Stimulated activated CD4-positive, alpha-beta T cell treated with anti-CD3 and anti-CD28 coated beads, Interleukin-1b, Interleukin-23, amount 100 ng/mL, for 4 hours (primary cell): ENCODE data around the gene HSF5.
"Not testable (repeated sequence)": the region's sequence is repeated elsewhere in the genome, so short reads cannot be mapped to it uniquely, and the experiment has no call there.

ENCODE experiments used
- DNase-seq, 2 donors: peaks; one replicate each; pipeline ENCODE4 v3.0.0-alpha.2; 2020; ENCODE audit warnings: low read depth in 2 of 2

The HSF5 gene

GRCh38 chr17:58412961-58413586, 75.1 kb downstream of the HSF5 start:
- no peak for DNase-seq

DNA sequence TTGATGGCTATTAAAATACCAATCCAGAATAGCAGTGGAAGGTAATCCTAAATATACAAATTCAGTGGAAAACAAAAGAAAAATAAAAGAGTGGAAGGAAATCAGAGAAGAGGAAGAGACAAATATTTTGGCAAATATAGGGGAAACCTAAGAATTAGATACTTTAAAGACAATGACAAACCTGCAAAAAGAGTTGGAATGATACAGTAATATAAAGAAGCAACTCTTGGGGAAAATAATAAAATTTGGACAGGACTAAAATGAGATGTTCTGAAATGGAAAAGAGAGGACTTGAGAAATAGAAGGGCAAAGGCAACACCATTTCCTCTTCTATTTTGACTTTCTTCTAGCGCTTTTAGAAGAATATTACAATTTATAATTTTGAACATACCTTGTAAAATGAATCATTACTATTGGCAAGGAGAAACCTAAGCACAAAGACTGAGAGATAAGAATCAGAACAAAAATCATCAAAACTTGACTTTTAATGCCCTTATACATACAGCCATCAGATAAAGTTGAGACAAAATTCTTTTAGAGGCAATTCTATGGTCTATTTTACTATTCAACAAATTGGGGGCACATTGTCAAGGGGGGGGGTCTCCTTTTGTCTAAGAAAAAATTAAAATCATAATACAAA, 76.0 kb downstream of the HSF5 start:
- no peak for DNase-seq

- no peak for DNase-seq
Measured at GRCh38 chr17:58411408-58411894, 76.8 kb downstream of the HSF5 start.

- DNase-seq, result no peak
Measured at GRCh38 chr17:58410714-58411407, 77.3 kb downstream of the HSF5 start.

DNA sequence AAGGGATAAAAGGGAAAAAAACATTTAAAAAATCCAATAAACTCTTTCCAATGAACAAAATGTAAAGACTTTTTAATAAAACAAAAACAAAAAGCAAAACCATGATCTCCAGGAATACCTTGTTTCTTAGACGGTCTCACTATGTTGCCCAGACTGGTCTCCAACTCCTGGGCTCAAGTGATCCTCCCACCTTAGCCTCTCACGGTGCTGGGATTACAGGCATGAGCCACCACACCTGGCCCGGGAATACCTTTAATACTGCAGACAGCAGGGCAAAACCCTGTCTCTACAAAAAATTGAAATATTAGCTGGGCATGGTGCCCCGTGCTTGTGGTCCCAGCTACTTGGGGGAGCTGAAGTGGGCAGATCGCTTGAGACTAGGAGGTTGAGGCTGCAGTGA, 78.8 kb downstream of the HSF5 start:
- DNase-seq, result no peak

DNA sequence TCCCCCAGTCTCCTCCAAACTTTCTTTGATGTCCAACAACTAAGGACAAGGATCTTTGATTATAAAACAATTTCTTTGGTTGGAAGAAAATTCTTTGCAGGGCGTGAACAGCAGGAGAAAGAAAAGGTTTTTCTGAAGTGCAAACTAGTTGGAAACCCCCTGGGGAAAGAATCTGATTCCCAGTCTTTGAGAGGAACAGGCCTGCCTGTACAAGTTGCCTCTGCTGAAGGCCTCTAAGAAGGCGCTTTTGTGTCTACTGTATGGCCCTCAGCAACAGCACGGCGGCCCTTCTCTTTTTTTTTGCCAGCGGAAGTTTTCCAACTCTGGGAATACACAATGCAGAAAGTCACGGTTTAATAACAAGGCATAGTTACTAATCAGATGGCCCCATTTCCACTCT, 84.9 kb downstream of the HSF5 start:
- DNase-seq, result no peak

DNA sequence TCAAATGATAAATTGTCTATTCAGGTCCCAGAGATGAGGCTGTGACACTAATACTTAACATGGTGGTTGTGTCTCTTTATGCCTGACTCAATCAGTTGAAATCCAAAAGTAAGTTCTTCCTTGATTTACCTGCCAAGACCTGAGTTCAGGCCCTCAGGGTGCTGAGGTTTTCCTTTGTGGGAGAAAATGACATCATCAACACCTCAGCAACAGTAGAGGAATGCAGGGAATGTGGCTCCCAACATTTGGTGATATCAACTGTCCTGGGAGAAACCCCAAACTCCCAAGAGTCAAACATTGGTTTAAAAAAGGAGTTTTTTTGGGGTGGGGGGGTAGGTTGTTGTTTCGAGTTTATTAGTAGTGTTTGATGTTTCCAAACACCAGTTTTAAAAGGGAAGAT, 85.5 kb downstream of the HSF5 start:
- no peak for DNase-seq

- no peak for DNase-seq
Measured at GRCh38 chr17:58402047-58402446, 86.2 kb downstream of the HSF5 start.

- DNase-seq, result no peak
Measured at GRCh38 chr17:58401287-58401686, 86.9 kb downstream of the HSF5 start.

- DNase-seq, result no peak
Measured at GRCh38 chr17:58400826-58401225, 87.4 kb downstream of the HSF5 start.

DNA sequence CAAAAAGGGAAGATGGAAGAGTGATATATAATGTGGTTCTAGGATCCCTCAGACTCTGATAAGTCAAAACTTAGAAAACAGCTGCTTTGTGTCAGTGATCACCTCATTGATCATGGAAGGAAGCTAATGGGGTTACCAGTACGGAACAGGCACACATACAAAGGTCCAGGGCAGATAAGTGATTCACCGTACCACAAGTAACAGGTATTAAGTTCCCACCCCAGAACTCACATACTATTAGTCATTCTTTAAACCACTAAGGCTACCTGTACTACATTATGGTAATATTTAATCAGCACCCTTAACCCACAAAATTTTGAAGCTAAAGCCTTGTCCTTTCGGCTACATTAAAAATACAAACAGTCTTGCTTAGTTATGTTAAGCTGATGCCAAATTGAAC, 88.2 kb downstream of the HSF5 start:
- no peak for DNase-seq

- DNase-seq, result no peak
Measured at GRCh38 chr17:58398574-58399266, 89.5 kb downstream of the HSF5 start.

DNA sequence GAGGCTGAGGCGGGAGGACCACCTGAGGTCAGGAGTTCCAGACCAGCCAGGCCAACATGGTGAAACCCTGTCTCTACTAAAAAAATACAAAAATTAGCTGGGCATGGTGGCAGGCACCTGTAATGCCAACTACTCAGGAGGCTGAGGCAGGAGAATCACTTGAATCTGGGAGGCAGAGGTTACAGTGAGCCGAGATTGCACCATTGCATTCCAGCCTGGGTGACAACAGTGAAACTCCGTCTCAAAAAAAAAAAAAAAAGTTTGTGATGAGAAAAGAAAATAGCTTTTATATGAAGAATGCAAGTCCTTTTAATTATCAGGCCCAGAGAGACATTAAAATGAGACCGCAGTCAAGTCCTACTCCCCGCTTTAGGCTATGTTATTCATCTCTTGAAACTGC, 90.8 kb downstream of the HSF5 start:
- DNase-seq, result not testable (repeated sequence)

- DNase-seq, result no peak
Measured at GRCh38 chr17:58396173-58396572, 92.0 kb downstream of the HSF5 start.

- no peak for DNase-seq
Measured at GRCh38 chr17:58394534-58395223, 93.5 kb downstream of the HSF5 start.

DNA sequence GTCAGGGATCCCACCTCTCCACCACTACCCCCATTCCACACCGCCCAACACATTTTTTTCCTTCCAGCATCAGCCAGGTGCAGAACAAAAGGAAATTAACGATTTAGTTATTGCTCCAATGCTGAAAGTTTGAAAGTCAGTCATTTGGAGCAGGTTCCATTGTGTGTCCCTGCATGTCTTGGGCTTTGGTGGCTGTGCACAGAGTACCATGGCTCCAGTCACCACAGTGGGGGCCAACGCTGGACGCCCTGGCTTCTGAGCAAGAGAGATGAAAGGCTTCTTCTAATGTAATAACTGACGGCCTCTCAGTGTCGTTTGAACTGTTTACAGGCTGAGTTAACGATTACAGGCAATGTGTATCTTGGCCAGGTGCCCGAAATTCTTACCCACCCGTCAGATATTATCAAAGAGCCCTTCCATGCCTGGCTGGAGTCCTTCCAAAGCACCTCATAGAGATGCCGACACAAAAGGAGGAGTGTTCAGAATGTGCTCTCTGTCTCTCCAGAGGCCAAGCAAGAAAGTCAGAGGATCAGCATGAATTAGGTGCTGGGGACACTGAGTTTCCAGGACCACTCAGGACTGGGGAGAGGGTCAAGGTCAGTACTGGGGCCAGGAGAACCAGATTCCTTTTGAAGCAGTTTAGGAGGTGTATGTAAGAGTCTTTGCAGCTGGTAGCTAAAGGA, 96.8 kb downstream of the HSF5 start:
- DNase-seq, result no peak

DNA sequence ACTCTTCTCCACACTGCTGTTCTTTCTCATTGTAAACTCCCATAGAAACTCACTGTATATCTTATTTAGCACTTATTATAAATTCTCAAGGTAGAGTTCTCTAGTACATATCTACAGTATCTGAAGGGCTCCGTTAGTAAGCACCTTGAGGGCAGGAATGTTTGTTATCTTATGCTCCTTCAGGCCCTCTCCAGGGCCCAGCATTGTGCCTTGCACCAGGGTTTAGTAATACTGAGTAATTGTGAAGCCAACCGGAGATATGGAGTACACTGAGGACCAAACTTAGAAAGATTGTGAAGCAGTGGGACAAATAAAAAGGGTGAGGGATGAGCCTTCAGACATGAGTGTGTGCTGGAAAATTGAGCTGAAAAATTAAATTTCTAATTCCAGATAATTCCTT, 97.3 kb downstream of the HSF5 start:
- DNase-seq, result no peak

DNA sequence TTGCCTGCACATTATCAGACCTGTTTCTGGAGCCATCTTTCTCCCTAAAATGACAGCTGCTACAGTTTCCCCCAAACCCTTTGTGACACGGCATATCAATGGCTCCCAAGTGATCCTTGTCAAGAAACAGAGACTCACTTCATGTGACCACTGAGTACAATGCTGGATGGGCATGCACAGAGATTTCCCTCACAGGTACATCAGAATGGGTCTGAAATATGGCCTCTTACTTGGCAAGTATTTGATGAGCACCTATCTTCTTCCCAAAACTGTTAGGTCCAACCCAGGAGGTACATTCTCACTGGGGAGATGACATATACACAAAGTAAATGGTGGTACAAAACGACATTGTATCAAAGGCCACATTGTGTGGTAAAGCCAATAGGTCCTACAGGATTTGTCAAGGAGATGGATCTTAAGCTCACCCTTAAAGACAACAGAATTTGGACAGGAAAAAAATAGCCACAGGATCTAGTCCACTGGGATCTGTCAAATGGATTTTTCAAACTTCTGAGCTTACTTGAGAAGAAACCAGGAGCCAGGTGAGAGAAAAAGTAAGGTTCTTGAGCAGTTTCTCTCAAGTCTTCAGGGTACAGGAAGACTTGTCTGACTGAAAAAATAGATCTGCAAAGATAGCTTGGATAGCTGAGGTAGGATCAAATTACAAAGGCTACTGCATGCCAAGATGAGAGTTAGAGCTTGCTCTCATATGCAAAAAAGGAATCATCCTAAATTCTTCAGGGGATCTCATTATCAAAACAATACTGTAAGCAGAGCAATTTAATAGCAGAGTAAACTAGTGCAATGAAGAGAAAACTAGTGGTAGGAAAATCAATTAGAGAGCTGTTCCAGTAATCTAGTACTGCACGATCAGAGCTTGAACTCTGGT, 99.7 kb downstream of the HSF5 start:
- no peak for DNase-seq

GRCh38 chr17:58387834-58388233, 100.4 kb downstream of the HSF5 start:
- DNase-seq, result no peak

GRCh38 chr17:58386708-58387107, 101.5 kb downstream of the HSF5 start:
- DNase-seq, result no peak
